Astrocyte (in vitro differentiated cells and primary cell): Measurements from ENCODE around the gene OBI1.

Experiments used
- CTCF ChIP-seq: IDR thresholded peaks from 2 replicates; pipeline ENCODE4 v1.5.1; 2011; ENCODE audit warnings: low read depth, mild to moderate bottlenecking, inconsistent platforms, low read length, moderate library complexity; ENCODE audit not compliant: insufficient read depth
- EZH2 ChIP-seq: IDR thresholded peaks from 2 replicates; pipeline ENCODE4 v1.6.1; 2012; ENCODE audit warnings: mild to moderate bottlenecking, low read length, inconsistent platforms; ENCODE audit not compliant: insufficient read depth

DNA sequence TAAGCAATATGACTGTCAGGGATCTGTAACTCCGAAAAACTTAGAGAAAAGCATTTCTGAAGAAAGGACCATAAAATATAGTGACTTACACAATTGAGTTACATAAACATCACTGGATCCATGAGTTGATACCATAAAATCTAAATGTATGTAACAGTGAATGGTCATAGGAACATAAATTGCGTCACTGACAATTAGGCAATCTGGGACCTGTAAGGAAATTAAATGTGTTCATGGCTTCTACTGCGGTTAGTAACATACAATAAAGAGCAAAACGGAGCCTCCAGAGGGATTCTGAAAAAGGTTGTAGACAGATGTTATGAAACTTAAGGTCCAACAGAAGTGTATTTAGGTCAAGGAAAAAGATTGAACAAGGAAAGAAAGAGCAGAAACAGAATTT lies 82.7 kb downstream of the OBI1 start:
- TF ChIP-seq CTCF = no peak
- no peak for TF ChIP-seq EZH2
